GM20431 (cell line): Measurements from ENCODE around the gene CPHXL2.

ENCODE experiments used
- in situ Hi-C: fragments of 300-500 bp; cut with MseI, MboI; formaldehyde crosslinking; loops from one replicate; pipeline ENCODE4 v1.15.0; 2020; ENCODE audit warnings: low sequenced_read_pairs; ENCODE audit not compliant: unreplicated experiment

The CPHXL2 gene

GRCh38 chr16:75644240-75645012, 32.4 kb downstream of the CPHXL2 start:
- in situ Hi-C loops: no loop called here

GRCh38 chr16:75640598-75640997, 36.2 kb downstream of the CPHXL2 start:
- in situ Hi-C loops: no loop called here

- in situ Hi-C loops: no loop called here
Observed at GRCh38 chr16:75635036-75635435, 41.8 kb downstream of the CPHXL2 start.

- in situ Hi-C loops: no loop called here
Observed at GRCh38 chr16:75632857-75633256, 44.0 kb downstream of the CPHXL2 start.

GRCh38 chr16:75630052-75630451, 46.8 kb downstream of the CPHXL2 start:
- in situ Hi-C loops: no loop called here

- in situ Hi-C loops: no loop called here
Observed at GRCh38 chr16:75629132-75629531, 47.7 kb downstream of the CPHXL2 start.

- in situ Hi-C loops: no loop called here
Observed at GRCh38 chr16:75628351-75628750, 48.5 kb downstream of the CPHXL2 start.

- in situ Hi-C loops: no loop called here
Observed at GRCh38 chr16:75627851-75628250, 49.0 kb downstream of the CPHXL2 start.

GRCh38 chr16:75626806-75627205, 50.0 kb downstream of the CPHXL2 start:
- in situ Hi-C loops: no loop called here

GRCh38 chr16:75624921-75625334, 51.9 kb downstream of the CPHXL2 start:
- in situ Hi-C loops: no loop called here

- in situ Hi-C loops: no loop called here
Observed at GRCh38 chr16:75622761-75623605, 53.8 kb downstream of the CPHXL2 start, which contains the start of gene ADAT1. Gene ADAT1, minus strand, starts transcription at chr16:75623281. Its CDS starts 2,482 bp downstream, at chr16:75620799.

GRCh38 chr16:75621170-75621477, 55.7 kb downstream of the CPHXL2 start:
- in situ Hi-C loops: no loop called here

- in situ Hi-C loops: no loop called here
Observed at GRCh38 chr16:75620326-75621169, 56.3 kb downstream of the CPHXL2 start.

- in situ Hi-C loops: no loop called here
Observed at GRCh38 chr16:75618780-75619179, 58.0 kb downstream of the CPHXL2 start.

GRCh38 chr16:75617121-75617520, 59.7 kb downstream of the CPHXL2 start:
- in situ Hi-C loops: no loop called here

- in situ Hi-C loops: no loop called here
Observed at GRCh38 chr16:75616521-75617010, 60.2 kb downstream of the CPHXL2 start.

GRCh38 chr16:75615619-75616018, 61.2 kb downstream of the CPHXL2 start:
- in situ Hi-C loops: no loop called here

- in situ Hi-C loops: no loop called here
Observed at GRCh38 chr16:75614066-75614897, 62.5 kb downstream of the CPHXL2 start.
